ENCODE results near the gene MFRP. TPM values are rescaled to one million over a fixed set of nuclear protein-coding genes. Genes with fewer than 3 reads are reported as not detected.

The MFRP gene
- total RNA-seq, 4 donors from 2014 or later, result not detected

GRCh38 chr11:119347242-119347641, 737 bp upstream of the MFRP start:
- intact Hi-C loops (cut with DNase I), result no loop called here
- Histone ChIP-seq H3K27ac (peak overlapping the region in 1 of 4 donors; percentile 14), H3K27me3 (peaks cover 0 to 17% (median 0%) of the 10 kb centered on the region in 4 donors), H3K9me3 (no peaks in the 10 kb centered on the region), H3K4me1 (no peaks in the 10 kb centered on the region), H3K36me3 (no peaks in the 10 kb centered on the region), H3K4me3 (no peak overlapping the region)
- no peak for DNase-seq
- WGBS, 2 donors, result 66 to 69% methylated on average over 2 of the region's 2 CpGs
- TF ChIP-seq POLR2A (IDR thresholded peaks at IDR 0.05) (no peak), CTCF (IDR thresholded peaks at IDR 0.05) (no peak)

GRCh38 chr11:119345685-119346084, 820 bp downstream of the MFRP start:
- WGBS, 2 donors, result 71 to 92% methylated on average over 6 to 8 of the region's 12 CpGs

GRCh38 chr11:119344291-119345010, 2.1 kb downstream of the MFRP start:
- DNase-seq, result no peak
- intact Hi-C loops (cut with DNase I), result no loop called here
- H3K4me1 ChIP-seq, result peaks cover 12 to 28% (median 25%) of the 10 kb centered on the region in 3 donors
- no peak for TF ChIP-seq CTCF (IDR thresholded peaks at IDR 0.05)
- no peak for TF ChIP-seq POLR2A (IDR thresholded peaks at IDR 0.05)
- 70 to 93% methylated on average over 6 to 8 of the region's 14 CpGs for WGBS, 2 donors
- H3K36me3 ChIP-seq, result no peaks in the 10 kb centered on the region
- peaks cover 0 to 44% (median 0%) of the 10 kb centered on the region in 4 donors for H3K27me3 ChIP-seq
- no peak overlapping the region for H3K27ac ChIP-seq
- no peaks in the 10 kb centered on the region for H3K9me3 ChIP-seq
- H3K4me3 ChIP-seq, result no peak overlapping the region

More at GRCh38 chr11:119345685-119346084, 820 bp downstream of the MFRP start:
- no peak overlapping the region for H3K4me3 ChIP-seq
- intact Hi-C loops (cut with DNase I), result no loop called here
- peaks cover 9 to 15% (median 13%) of the 10 kb centered on the region in 3 donors for H3K4me1 ChIP-seq
- TF ChIP-seq CTCF (IDR thresholded peaks at IDR 0.05) (no peak), POLR2A (IDR thresholded peaks at IDR 0.05) (no peak)
- no peaks in the 10 kb centered on the region for H3K9me3 ChIP-seq
- no peak for DNase-seq
- no peak overlapping the region for H3K27ac ChIP-seq
- peaks cover 0 to 32% (median 0%) of the 10 kb centered on the region in 4 donors for H3K27me3 ChIP-seq
- no peaks in the 10 kb centered on the region for H3K36me3 ChIP-seq

GRCh38 chr11:119343726-119344125, 2.8 kb downstream of the MFRP start:
- H3K27me3 ChIP-seq, result peaks cover 0 to 52% (median 0%) of the 10 kb centered on the region in 4 donors
- no peak for TF ChIP-seq POLR2A (IDR thresholded peaks at IDR 0.05)
- TF ChIP-seq CTCF (IDR thresholded peaks at IDR 0.05), result no peak
- H3K4me3 ChIP-seq, result no peak overlapping the region
- no peak for DNase-seq
- H3K36me3 ChIP-seq, result no peaks in the 10 kb centered on the region
- intact Hi-C loops (cut with DNase I), result no loop called here
- 76% methylated on average over 7 of the region's 7 CpGs for WGBS, 2 donors
- H3K4me1 ChIP-seq, result peaks cover 19 to 35% (median 31%) of the 10 kb centered on the region in 3 donors
- H3K27ac ChIP-seq, result no peak overlapping the region
- H3K9me3 ChIP-seq, result no peaks in the 10 kb centered on the region

- Histone ChIP-seq H3K4me1 (peaks cover 31 to 47% (median 40%) of the 10 kb centered on the region in 3 donors), H3K9me3 (no peaks in the 10 kb centered on the region), H3K27ac (no peak overlapping the region), H3K27me3 (peaks cover 0 to 53% (median 0%) of the 10 kb centered on the region in 4 donors), H3K36me3 (no peaks in the 10 kb centered on the region), H3K4me3 (no peak overlapping the region)
- TF ChIP-seq POLR2A (IDR thresholded peaks at IDR 0.05) (no peak), CTCF (IDR thresholded peaks at IDR 0.05) (no peak)
- intact Hi-C loops (cut with DNase I), result no loop called here
- DNase-seq, result no peak
- WGBS, 2 donors, result 60 to 69% methylated on average over 1 to 3 of the region's 10 CpGs
Observed at GRCh38 chr11:119342362-119343130, 4.0 kb downstream of the MFRP start.

All from esophagus squamous epithelium (tissue), 5 donors.